DOHH2 (cell line): ENCODE measurements around the gene ANKRD39.
A peak's percentile ranks its signal among the peaks of the same experiment; 100 is the strongest.

Experiments
- H3F3A ChIP-seq: fragments of 200-600 bp; sonication (generic), shearing (Covaris generic); 2 replicates; pipeline ENCODE4 v1.6.0; 2016; ENCODE audit warnings: antibody characterized with exemption, mild to moderate bottlenecking; ENCODE audit not compliant: control insufficient read depth, insufficient read depth
- H3K27ac ChIP-seq: fragments of 200-600 bp; sonication (generic); 2 replicates; pipeline ENCODE4 v1.5.1; 2014; ENCODE audit warnings: low read depth, mild to moderate bottlenecking, low read length, moderate library complexity
- H3K27me3 ChIP-seq: fragments of 200-600 bp; sonication (generic); 2 replicates; pipeline ENCODE4 v1.6.1; 2014; ENCODE audit warnings: mild to moderate bottlenecking, low read length, mixed read lengths; ENCODE audit not compliant: control insufficient read depth
- H3K36me3 ChIP-seq: fragments of 200-600 bp; sonication (generic); 2 replicates; pipeline ENCODE4 v1.6.1; 2014; ENCODE audit warnings: mild to moderate bottlenecking, low read length, moderate library complexity, mixed read lengths; ENCODE audit not compliant: control insufficient read depth
- H3K4me1 ChIP-seq: fragments of 200-600 bp; sonication (generic); 2 replicates; pipeline ENCODE4 v1.6.1; 2014; ENCODE audit warnings: mild to moderate bottlenecking, low read length, mixed read lengths; ENCODE audit not compliant: control insufficient read depth
- H3K4me2 ChIP-seq: fragments of 200-600 bp; sonication (generic); 2 replicates; pipeline ENCODE4 v1.6.0; 2014; ENCODE audit warnings: mild to moderate bottlenecking, low read length, moderate library complexity
- H3K4me3 ChIP-seq: fragments of 200-600 bp; sonication (generic); 2 replicates; pipeline ENCODE4 v1.5.1; 2014; ENCODE audit warnings: mild to moderate bottlenecking, low read length, mixed read lengths
- H3K79me2 ChIP-seq: fragments of 200-600 bp; sonication (generic); 2 replicates; pipeline ENCODE4 v1.6.1; 2014; ENCODE audit warnings: mild to moderate bottlenecking, low read length, mixed read lengths; ENCODE audit not compliant: control insufficient read depth
- H3K9me2 ChIP-seq: fragments of 200-600 bp; sonication (generic); replicated peaks from 2 replicates; pipeline ENCODE4 v1.6.1; 2014; ENCODE audit warnings: mild to moderate bottlenecking, low read length, mixed read lengths; ENCODE audit not compliant: control insufficient read depth
- H3K9me3 ChIP-seq: fragments of 200-600 bp; sonication (generic); 2 replicates; pipeline ENCODE4 v1.6.1; 2014; ENCODE audit warnings: antibody characterized with exemption, low read length, mixed read lengths; ENCODE audit not compliant: control insufficient read depth, insufficient read depth
- H4K20me1 ChIP-seq: fragments of 200-600 bp; sonication (generic); 2 replicates; pipeline ENCODE4 v1.6.0; 2014; ENCODE audit warnings: low read depth, mild to moderate bottlenecking, antibody characterized with exemption, low read length, moderate library complexity; ENCODE audit not compliant: control insufficient read depth, insufficient read depth
- EZH2phosphoT487 ChIP-seq: fragments of 200-600 bp; sonication (generic); IDR thresholded peaks from 2 replicates; pipeline ENCODE4 v1.6.1; 2017; ENCODE audit warnings: borderline replicate concordance, mild to moderate bottlenecking, antibody characterized with exemption, low read length, moderate library complexity, mixed read lengths
- TF ChIP-seq, protein P1 (sequence below): fragments of 200-600 bp; sonication (generic); IDR thresholded peaks from one replicate; pipeline ENCODE4 v1.5.1; 2014; ENCODE audit warnings: antibody characterized with exemption, mild to moderate bottlenecking, low read depth, low read length; ENCODE audit not compliant: poor library complexity, severe bottlenecking

ANKRD39 gene

DNA sequence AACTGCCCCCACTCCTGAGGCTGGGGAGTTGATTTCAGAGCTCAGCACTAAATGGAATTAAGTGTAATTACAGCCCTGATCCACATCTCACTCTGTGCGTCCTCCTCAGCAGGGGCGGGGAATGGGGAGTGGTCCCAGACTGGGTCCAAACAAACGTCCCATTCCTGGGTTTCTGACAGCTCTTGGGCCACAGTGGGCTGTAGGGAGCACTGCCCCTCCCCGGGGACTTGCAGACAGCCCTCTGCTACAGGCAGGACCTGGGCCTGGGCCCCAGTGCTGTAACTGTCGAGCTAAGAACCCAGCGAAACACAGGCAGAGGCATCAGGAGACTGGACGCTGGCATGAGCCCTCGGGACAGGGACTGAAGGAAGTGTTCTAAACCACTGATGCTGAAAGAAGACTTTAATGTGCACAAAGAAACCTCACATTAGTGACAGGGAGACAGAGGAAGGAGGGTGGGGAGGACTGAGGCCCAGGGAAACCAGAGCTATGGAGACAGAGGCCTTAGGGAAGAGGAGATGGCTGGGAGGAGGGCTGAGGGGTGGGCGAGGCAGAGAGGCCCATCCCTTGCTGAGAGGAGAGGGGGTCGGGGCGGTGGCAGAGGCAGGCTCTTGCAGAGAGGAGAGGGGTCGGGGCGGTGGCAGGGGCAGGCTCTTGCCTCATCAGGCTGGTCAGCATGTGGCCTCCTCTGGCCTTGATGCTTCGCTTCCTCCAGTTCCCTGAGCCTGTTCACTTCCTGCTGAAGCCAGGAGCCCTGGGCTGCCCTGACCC, 17.9 kb upstream of the ANKRD39 start:
- H3K4me3 ChIP-seq: no peak overlapping the region
- H4K20me1 ChIP-seq: no peaks in the 10 kb centered on the region
- no peaks in the 10 kb centered on the region for H3K9me2 ChIP-seq
- peaks cover 3% of the 10 kb centered on the region; the same call in 1 of the 2 replicates for H3K4me1 ChIP-seq
- no peaks in the 10 kb centered on the region for H3K79me2 ChIP-seq
- H3F3A ChIP-seq: no peaks in the 10 kb centered on the region
- TF ChIP-seq EZH2phosphoT487: no peak
- TF ChIP-seq, protein P1, sequence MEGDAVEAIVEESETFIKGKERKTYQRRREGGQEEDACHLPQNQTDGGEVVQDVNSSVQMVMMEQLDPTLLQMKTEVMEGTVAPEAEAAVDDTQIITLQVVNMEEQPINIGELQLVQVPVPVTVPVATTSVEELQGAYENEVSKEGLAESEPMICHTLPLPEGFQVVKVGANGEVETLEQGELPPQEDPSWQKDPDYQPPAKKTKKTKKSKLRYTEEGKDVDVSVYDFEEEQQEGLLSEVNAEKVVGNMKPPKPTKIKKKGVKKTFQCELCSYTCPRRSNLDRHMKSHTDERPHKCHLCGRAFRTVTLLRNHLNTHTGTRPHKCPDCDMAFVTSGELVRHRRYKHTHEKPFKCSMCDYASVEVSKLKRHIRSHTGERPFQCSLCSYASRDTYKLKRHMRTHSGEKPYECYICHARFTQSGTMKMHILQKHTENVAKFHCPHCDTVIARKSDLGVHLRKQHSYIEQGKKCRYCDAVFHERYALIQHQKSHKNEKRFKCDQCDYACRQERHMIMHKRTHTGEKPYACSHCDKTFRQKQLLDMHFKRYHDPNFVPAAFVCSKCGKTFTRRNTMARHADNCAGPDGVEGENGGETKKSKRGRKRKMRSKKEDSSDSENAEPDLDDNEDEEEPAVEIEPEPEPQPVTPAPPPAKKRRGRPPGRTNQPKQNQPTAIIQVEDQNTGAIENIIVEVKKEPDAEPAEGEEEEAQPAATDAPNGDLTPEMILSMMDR: no peak
- no peaks in the 10 kb centered on the region for H3K9me3 ChIP-seq
- no peak overlapping the region for H3K4me2 ChIP-seq
- no peaks in the 10 kb centered on the region for H3K36me3 ChIP-seq
- H3K27me3 ChIP-seq: peaks cover 50% of the 10 kb centered on the region
- H3K27ac ChIP-seq: no peak overlapping the region

DNA sequence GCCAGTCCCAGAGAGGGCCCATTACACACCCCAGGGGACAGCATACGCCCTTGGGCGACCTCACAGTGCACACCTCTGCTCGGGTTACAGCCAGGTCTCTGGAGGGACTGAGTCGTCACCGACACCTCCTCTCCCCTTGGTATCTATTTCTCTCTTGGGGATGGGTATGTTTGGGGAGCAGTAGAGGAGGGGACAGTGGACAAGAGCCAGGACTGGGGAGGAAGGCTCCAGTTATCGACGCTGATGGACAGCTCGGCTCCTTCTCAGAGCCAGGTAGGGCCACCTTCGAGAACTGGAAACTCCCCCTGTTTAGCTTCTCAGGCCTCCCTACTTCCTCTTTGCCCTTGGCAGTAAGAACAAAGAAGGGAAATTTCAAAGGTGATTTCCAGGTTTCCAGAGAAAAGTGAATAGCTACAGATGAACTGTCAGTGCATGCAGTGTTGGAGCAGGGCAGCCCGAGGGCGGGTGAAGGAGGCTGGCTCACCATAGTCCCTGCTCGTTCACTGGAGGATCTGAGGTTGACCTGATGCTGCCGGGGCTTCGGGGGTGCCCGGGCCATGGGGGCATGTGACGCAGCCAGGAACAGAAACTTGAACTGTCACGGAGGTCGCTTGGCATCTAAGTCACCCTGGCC, 16.5 kb upstream of the ANKRD39 start:
- H3K27me3 ChIP-seq: peaks cover 63% of the 10 kb centered on the region
- no peak overlapping the region for H3K4me2 ChIP-seq
- no peaks in the 10 kb centered on the region for H3K36me3 ChIP-seq
- no peak overlapping the region for H3K27ac ChIP-seq
- no peaks in the 10 kb centered on the region for H3K79me2 ChIP-seq
- no peaks in the 10 kb centered on the region for H3K9me2 ChIP-seq
- H4K20me1 ChIP-seq: no peaks in the 10 kb centered on the region
- peaks cover 3% of the 10 kb centered on the region; the same call in 1 of the 2 replicates for H3K4me1 ChIP-seq
- H3K4me3 ChIP-seq: no peak overlapping the region
- TF ChIP-seq EZH2phosphoT487: peak; percentile 45; the same call in 1 of the 2 replicates
- TF ChIP-seq, protein P1: no peak
- no peaks in the 10 kb centered on the region for H3K9me3 ChIP-seq
- no peaks in the 10 kb centered on the region for H3F3A ChIP-seq

DNA sequence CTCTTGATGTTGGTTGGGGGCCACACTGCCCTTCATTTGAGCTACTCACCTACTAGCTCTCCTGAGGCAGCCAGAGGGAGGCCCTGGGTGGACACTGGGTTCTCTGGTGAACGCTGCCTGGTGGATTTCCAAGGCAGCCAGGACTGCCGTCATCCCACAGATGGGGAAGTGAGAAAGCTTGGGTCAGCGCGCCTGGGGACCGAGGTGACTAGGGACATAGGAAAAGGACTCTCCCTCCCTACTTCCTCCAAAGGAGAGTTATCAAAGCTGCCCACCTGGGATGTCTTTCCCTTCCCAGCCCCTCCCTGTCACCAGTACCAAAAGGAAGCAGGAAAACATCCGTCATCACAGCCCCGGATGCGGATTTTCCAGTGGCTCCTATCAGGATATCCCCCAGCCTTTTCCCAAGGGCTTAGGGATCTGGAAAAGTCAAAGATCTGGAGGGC, 15.9 kb upstream of the ANKRD39 start:
- H3K79me2 ChIP-seq: no peaks in the 10 kb centered on the region
- H3K4me2 ChIP-seq: no peak overlapping the region
- TF ChIP-seq, protein P1: no peak
- peaks cover 8% of the 10 kb centered on the region for H3K4me1 ChIP-seq
- H3F3A ChIP-seq: no peaks in the 10 kb centered on the region
- no peaks in the 10 kb centered on the region for H3K9me3 ChIP-seq
- H3K27me3 ChIP-seq: peaks cover 69% of the 10 kb centered on the region
- H3K4me3 ChIP-seq: no peak overlapping the region
- no peaks in the 10 kb centered on the region for H3K36me3 ChIP-seq
- no peaks in the 10 kb centered on the region for H3K9me2 ChIP-seq
- no peaks in the 10 kb centered on the region for H4K20me1 ChIP-seq
- no peak overlapping the region for H3K27ac ChIP-seq
